HepG2 (cell line): Measurements from ENCODE around the gene TSPAN9. TPM values are rescaled to one million over a fixed set of nuclear protein-coding genes. Genes with fewer than 3 reads are reported as not detected.

Source experiments
- ELF1 ChIP-seq: sonication (generic); formaldehyde crosslinking; IDR thresholded peaks from 2 replicates; pipeline ENCODE4 v1.4.0; 2020; ENCODE audit warnings: missing genetic modification reagents
- HBP1 ChIP-seq: IDR thresholded peaks from 2 replicates; pipeline ENCODE4 v1.6.1; 2016; ENCODE audit warnings: low read depth, control low read depth
- HNRNPK ChIP-seq: fragments of 200-400 bp; formaldehyde crosslinking; IDR thresholded peaks from 2 replicates; pipeline ENCODE4 v1.6.1; 2018; ENCODE audit warnings: low read length, low read depth, moderate library complexity, mild to moderate bottlenecking; ENCODE audit not compliant: poor library complexity, severe bottlenecking
- KLF15 ChIP-seq: sonication (generic); formaldehyde crosslinking; IDR thresholded peaks from 2 replicates; pipeline ENCODE4 v1.8.1; 2023; ENCODE audit warnings: borderline replicate concordance, mild to moderate bottlenecking, inconsistent platforms, missing genetic modification reagents, mixed read lengths
- LRRFIP1 ChIP-seq: sonication (generic); formaldehyde crosslinking; conservative IDR thresholded peaks from 2 replicates; pipeline ENCODE4 v1.4.0; 2020; ENCODE audit warnings: missing genetic modification reagents
- MXD3 ChIP-seq: IDR thresholded peaks from 2 replicates; pipeline ENCODE4 v1.6.1; 2016; ENCODE audit warnings: mild to moderate bottlenecking, missing biosample characterization, missing genetic modification reagents
- NCOA1 ChIP-seq: sonication (generic); formaldehyde crosslinking; IDR thresholded peaks from 2 replicates; pipeline ENCODE4 v1.9.0; 2021; ENCODE audit warnings: missing genetic modification reagents
- NFKBIZ ChIP-seq: IDR thresholded peaks from 2 replicates; pipeline ENCODE4 v1.6.1; 2018; ENCODE audit warnings: missing genetic modification reagents, missing compliant biosample characterization
- RBAK ChIP-seq: sonication (generic); formaldehyde crosslinking; IDR thresholded peaks from 2 replicates; pipeline ENCODE4 v1.5.1; 2020; ENCODE audit warnings: mild to moderate bottlenecking, missing genetic modification reagents
- RERE ChIP-seq: IDR thresholded peaks from 2 replicates; pipeline ENCODE4 v1.6.1; 2016; ENCODE audit warnings: low read depth, missing genetic modification reagents, missing compliant biosample characterization
- TBP ChIP-seq: sonication (generic); formaldehyde crosslinking; IDR thresholded peaks from 2 replicates; pipeline ENCODE4 v1.5.0; 2020; ENCODE audit warnings: missing genetic modification reagents
- YY1 ChIP-seq: IDR thresholded peaks from 2 replicates; pipeline ENCODE4 v1.6.1; 2011; ENCODE audit warnings: low read length, low read depth, moderate library complexity, mild to moderate bottlenecking; ENCODE audit not compliant: insufficient read depth, insufficient replicate concordance
- ZNF598 ChIP-seq: sonication (generic); formaldehyde crosslinking; IDR thresholded peaks from 2 replicates; pipeline ENCODE4 v1.5.1; 2020; ENCODE audit warnings: mild to moderate bottlenecking, missing genetic modification reagents, borderline replicate concordance
- ZNF605 ChIP-seq: sonication (generic); formaldehyde crosslinking; IDR thresholded peaks from 2 replicates; pipeline ENCODE4 v1.8.0; 2022; ENCODE audit warnings: mild to moderate bottlenecking, missing genetic modification reagents
- ZNF691 ChIP-seq: sonication (generic); formaldehyde crosslinking; IDR thresholded peaks from 2 replicates; pipeline ENCODE4 v1.4.0; 2020; ENCODE audit warnings: missing genetic modification reagents, low read depth, mild to moderate bottlenecking, borderline replicate concordance
- ZSCAN22 ChIP-seq: sonication (generic); formaldehyde crosslinking; IDR thresholded peaks from 2 replicates; pipeline ENCODE4 v1.4.0; 2020; ENCODE audit warnings: mild to moderate bottlenecking, missing genetic modification reagents
- polyA plus RNA-seq, 8 experiments: library from polyadenylated mRNA; depleted of rRNA in 3 of 8; stranded (reverse) in 7 of 8; unstranded in 1 of 8; fragments of >200 nt; fragmentation: Illumina TruSeq in 4 of 8; extraction: Trizol in 4 of 8; gene quantifications; 2 replicates each; pipeline versions ENCODE4 v1.2.1 to v1.2.3, GENCODE V29; 2011 to 2016; ENCODE audit warnings: low read depth in 4 of 8, missing spikeins in 1 of 8, mixed read lengths in 1 of 8; ENCODE audit not compliant: insufficient read depth in 1 of 8
- total RNA-seq, 5 experiments: library from RNA; depleted of rRNA; stranded (reverse); fragments of >200 nt; fragmentation: Illumina TruSeq; extraction: Trizol; gene quantifications; 2 replicates each; pipeline ENCODE4 v1.2.3, GENCODE V29; 2016; ENCODE audit warnings: low read depth in 1 of 5

TSPAN9 gene
- total and polyA plus RNA-seq, 2 of the 13 experiments (the other 11 are each of a cell fraction or from before 2014, with no cell fraction given), result 18.1 to 42.3 TPM

- TF ChIP-seq LRRFIP1 (no peak), ELF1 (peak; percentile 24; the same call in 1 of the 2 replicates), ZNF691 (CRISPR knock-in tag) (no peak; the same call in 1 of the 2 replicates), HNRNPK (no peak), NFKBIZ (CRISPR knock-in tag) (no peak), NCOA1 (CRISPR knock-in tag) (no peak), YY1 (no peak), ZNF598 (CRISPR knock-in tag) (0 out of 2 replicates have a peak, but pooled peaks have one; percentile 10), ZSCAN22 (CRISPR knock-in tag) (no peak; the same call in 1 of the 2 replicates), HBP1 (no peak), ZNF605 (no peak), TBP (CRISPR knock-in tag) (no peak), MXD3 (0 out of 2 replicates have a peak, but pooled peaks have one; percentile 13), RBAK (no peak), RERE (CRISPR knock-in tag) (no peak), KLF15 (no peak)
Measured at GRCh38 chr12:3097186-3097804, 20.1 kb downstream of the TSPAN9 start (continued).
